ENCODE data around the gene LRWD1. TPM values are rescaled to one million over a fixed set of nuclear protein-coding genes. Genes with fewer than 3 reads are reported as not detected.

The LRWD1 gene
- total RNA-seq, 1 donor from 2014 or later, result 23.3 TPM

Other genes with a start within 250 kb of the LRWD1 start
- 0.30 and 0.45 TPM in 2 replicates for gene SH2B2, start 178.1 kb upstream of the LRWD1 start, total RNA-seq
- gene SPDYE6, start 108.5 kb upstream of the LRWD1 start, total RNA-seq, result not detected in 2 replicates
- gene PRKRIP1, start 68.6 kb upstream of the LRWD1 start, total RNA-seq, result 23.2 and 27.5 TPM in 2 replicates
- gene ORAI2, start 31.4 kb upstream of the LRWD1 start, total RNA-seq, result 61.1 and 66.0 TPM in 2 replicates
- 10.2 and 10.5 TPM in 2 replicates for gene ALKBH4, start 121 bp upstream of the LRWD1 start, total RNA-seq
- 51.7 and 53.4 TPM in 2 replicates for gene POLR2J, start 13.9 kb downstream of the LRWD1 start, total RNA-seq
- gene RASA4B, start 52.8 kb downstream of the LRWD1 start, total RNA-seq, result 16.2 and 17.0 TPM in 2 replicates
- 20.6 and 25.0 TPM in 2 replicates for gene UPK3BL2, start 78.7 kb downstream of the LRWD1 start, total RNA-seq
- gene SPDYE2, start 86.2 kb downstream of the LRWD1 start, total RNA-seq, result not detected in 2 replicates
- 54.6 and 58.9 TPM in 2 replicates for gene POLR2J3, start 107.6 kb downstream of the LRWD1 start, total RNA-seq
- 39.4 and 40.5 TPM in 2 replicates for gene RASA4, start 151.8 kb downstream of the LRWD1 start, total RNA-seq
- 16.6 and 25.2 TPM in 2 replicates for gene UPK3BL1, start 177.8 kb downstream of the LRWD1 start, total RNA-seq
- not detected in 2 replicates for gene SPDYE2B, start 185.3 kb downstream of the LRWD1 start, total RNA-seq
- gene POLR2J2, start 206.7 kb downstream of the LRWD1 start, total RNA-seq, result 19.0 and 20.8 TPM in 2 replicates